ENCODE measurements around the gene AGAP1. TPM values are rescaled to one million over a fixed set of nuclear protein-coding genes. Genes with fewer than 3 reads are reported as not detected.

Gene AGAP1
- total RNA-seq, 4 donors from 2014 or later = 23.4 to 46.5 (median 29.3) TPM

GRCh38 chr2:236078297-236079255 is 584.7 kb downstream of the AGAP1 start:
- no peak for DNase-seq

GRCh38 chr2:236080412-236080811 is 586.6 kb downstream of the AGAP1 start:
- DNase-seq = no peak
- Histone ChIP-seq H3K27me3 (no peaks in the 10 kb centered on the region), H3K4me3 (replicated peaks in 1 of 3) (no peak overlapping the region), H3K27ac (no peak overlapping the region), H3K36me3 (no peaks in the 10 kb centered on the region), H3K4me1 (no peaks in the 10 kb centered on the region), H3K9me3 (no peaks in the 10 kb centered on the region)
- no peak for TF ChIP-seq POLR2A (IDR thresholded peaks at IDR 0.05)
- TF ChIP-seq CTCF (IDR thresholded peaks at IDR 0.05) = no peak
- intact Hi-C loops (cut with DNase I) = no loop called here
- WGBS, 2 donors = 91 to 98% methylated on average over 3 of the region's 3 CpGs

More at GRCh38 chr2:236078297-236079255, 584.7 kb downstream of the AGAP1 start:
- no peaks in the 10 kb centered on the region for H3K36me3 ChIP-seq
- no peaks in the 10 kb centered on the region for H3K9me3 ChIP-seq
- no peak for TF ChIP-seq POLR2A (IDR thresholded peaks at IDR 0.05)
- TF ChIP-seq CTCF (IDR thresholded peaks at IDR 0.05) = no peak
- no peaks in the 10 kb centered on the region for H3K4me1 ChIP-seq
- H3K27me3 ChIP-seq = no peaks in the 10 kb centered on the region
- 90 to 95% methylated on average over 14 of the region's 14 CpGs for WGBS, 2 donors
- no peak overlapping the region for H3K4me3 ChIP-seq (replicated peaks in 1 of 3)
- intact Hi-C loops (cut with DNase I) = no loop called here
- H3K27ac ChIP-seq = no peak overlapping the region

- TF ChIP-seq CTCF (IDR thresholded peaks at IDR 0.05) (no peak), POLR2A (IDR thresholded peaks at IDR 0.05) (no peak)
- intact Hi-C loops (cut with DNase I) = no loop called here
- no peaks in the 10 kb centered on the region for H3K36me3 ChIP-seq
- no peak overlapping the region for H3K27ac ChIP-seq
- no peak for DNase-seq
- H3K27me3 ChIP-seq = no peaks in the 10 kb centered on the region
- H3K9me3 ChIP-seq = no peaks in the 10 kb centered on the region
- WGBS, 2 donors = 86 to 94% methylated on average over 11 of the region's 11 CpGs
- no peaks in the 10 kb centered on the region for H3K4me1 ChIP-seq
- H3K4me3 ChIP-seq (replicated peaks in 1 of 3) = no peak overlapping the region
Observed at GRCh38 chr2:236081171-236081570, 587.3 kb downstream of the AGAP1 start.

GRCh38 chr2:236082061-236082460 is 588.2 kb downstream of the AGAP1 start:
- Histone ChIP-seq H3K27me3 (no peaks in the 10 kb centered on the region), H3K4me1 (no peaks in the 10 kb centered on the region), H3K9me3 (no peaks in the 10 kb centered on the region), H3K4me3 (replicated peaks in 1 of 3) (no peak overlapping the region), H3K36me3 (no peaks in the 10 kb centered on the region), H3K27ac (no peak overlapping the region)
- 79 to 85% methylated on average over 8 of the region's 8 CpGs for WGBS, 2 donors
- no peak for DNase-seq
- TF ChIP-seq CTCF (IDR thresholded peaks at IDR 0.05) = no peak
- no peak for TF ChIP-seq POLR2A (IDR thresholded peaks at IDR 0.05)
- intact Hi-C loops (cut with DNase I) = no loop called here

GRCh38 chr2:236083934-236084333 is 590.1 kb downstream of the AGAP1 start:
- no peak overlapping the region for H3K27ac ChIP-seq
- DNase-seq = no peak
- TF ChIP-seq POLR2A (IDR thresholded peaks at IDR 0.05) (no peak), CTCF (IDR thresholded peaks at IDR 0.05) (no peak)
- H3K9me3 ChIP-seq = no peaks in the 10 kb centered on the region
- H3K4me3 ChIP-seq (replicated peaks in 1 of 3) = no peak overlapping the region
- 84 to 86% methylated on average over 8 of the region's 8 CpGs for WGBS, 2 donors
- no peaks in the 10 kb centered on the region for H3K36me3 ChIP-seq
- H3K4me1 ChIP-seq = no peaks in the 10 kb centered on the region
- H3K27me3 ChIP-seq = no peaks in the 10 kb centered on the region
- intact Hi-C loops (cut with DNase I) = no loop called here

Data from thyroid gland (tissue), 4 donors.